Measurements from ENCODE around the gene KCTD21.

The KCTD21 gene

GRCh38 chr11:78213526-78214330, 25.3 kb upstream of the KCTD21 start:
- TF ChIP-seq GATA3 (IDR thresholded peaks at IDR 0.05; ENCODE audit: low read depth, low read length) (no peak), GATA2 (IDR thresholded peaks at IDR 0.05; ENCODE audit: low read depth, low read length) (no peak)

- no peak for TF ChIP-seq GATA2 (IDR thresholded peaks at IDR 0.05; ENCODE audit: low read depth, low read length)
- no peak for TF ChIP-seq GATA3 (IDR thresholded peaks at IDR 0.05; ENCODE audit: low read depth, low read length)
Measured at GRCh38 chr11:78212586-78213371, 24.4 kb upstream of the KCTD21 start.

- TF ChIP-seq GATA2 (IDR thresholded peaks at IDR 0.05; ENCODE audit: low read depth, low read length): no peak
- TF ChIP-seq GATA3 (IDR thresholded peaks at IDR 0.05; ENCODE audit: low read depth, low read length): no peak
Measured at GRCh38 chr11:78211565-78211964, 23.1 kb upstream of the KCTD21 start.

- TF ChIP-seq GATA2 (IDR thresholded peaks at IDR 0.05; ENCODE audit: low read depth, low read length) (no peak), GATA3 (IDR thresholded peaks at IDR 0.05; ENCODE audit: low read depth, low read length) (no peak)
Measured at GRCh38 chr11:78210000-78210608, 21.7 kb upstream of the KCTD21 start.

- TF ChIP-seq GATA3 (IDR thresholded peaks at IDR 0.05; ENCODE audit: low read depth, low read length) (no peak), GATA2 (IDR thresholded peaks at IDR 0.05; ENCODE audit: low read depth, low read length) (no peak)
Measured at GRCh38 chr11:78209478-78209877, 21.1 kb upstream of the KCTD21 start.

GRCh38 chr11:78208257-78209165, 20.1 kb upstream of the KCTD21 start:
- TF ChIP-seq GATA3 (IDR thresholded peaks at IDR 0.05; ENCODE audit: low read depth, low read length) (no peak), GATA2 (IDR thresholded peaks at IDR 0.05; ENCODE audit: low read depth, low read length) (no peak)

- TF ChIP-seq GATA2 (IDR thresholded peaks at IDR 0.05; ENCODE audit: low read depth, low read length): no peak
- no peak for TF ChIP-seq GATA3 (IDR thresholded peaks at IDR 0.05; ENCODE audit: low read depth, low read length)
Measured at GRCh38 chr11:78207532-78208256, 19.3 kb upstream of the KCTD21 start.

- no peak for TF ChIP-seq GATA3 (IDR thresholded peaks at IDR 0.05; ENCODE audit: low read depth, low read length)
- TF ChIP-seq GATA2 (IDR thresholded peaks at IDR 0.05; ENCODE audit: low read depth, low read length): no peak
Measured at GRCh38 chr11:78205691-78206090, 17.3 kb upstream of the KCTD21 start.

GRCh38 chr11:78205256-78205655, 16.8 kb upstream of the KCTD21 start:
- TF ChIP-seq GATA2 (IDR thresholded peaks at IDR 0.05; ENCODE audit: low read depth, low read length) (no peak), GATA3 (IDR thresholded peaks at IDR 0.05; ENCODE audit: low read depth, low read length) (no peak)

- no peak for TF ChIP-seq GATA3 (IDR thresholded peaks at IDR 0.05; ENCODE audit: low read depth, low read length)
- TF ChIP-seq GATA2 (IDR thresholded peaks at IDR 0.05; ENCODE audit: low read depth, low read length): no peak
Measured at GRCh38 chr11:78203184-78203583, 14.8 kb upstream of the KCTD21 start.

GRCh38 chr11:78202733-78203167, 14.3 kb upstream of the KCTD21 start:
- TF ChIP-seq GATA2 (IDR thresholded peaks at IDR 0.05; ENCODE audit: low read depth, low read length) (no peak), GATA3 (IDR thresholded peaks at IDR 0.05; ENCODE audit: low read depth, low read length) (no peak)

- TF ChIP-seq GATA3 (IDR thresholded peaks at IDR 0.05; ENCODE audit: low read depth, low read length) (no peak), GATA2 (IDR thresholded peaks at IDR 0.05; ENCODE audit: low read depth, low read length) (no peak)
Measured at GRCh38 chr11:78201096-78201818, 12.8 kb upstream of the KCTD21 start.
